ENCODE data around the gene ROBO3.

GRCh38 chr11:124872280-124872679, 7.0 kb downstream of the ROBO3 start:
- TF ChIP-seq EZH2 (IDR thresholded peaks at IDR 0.05) (no peak), POLR2AphosphoS5 (IDR thresholded peaks at IDR 0.05; ENCODE audit: borderline replicate concordance, low read depth, low read length) (no peak)

Data from SK-N-MC (cell line).